ENCODE data around the gene TYSND1.

- TF ChIP-seq CTCF (IDR thresholded peaks at IDR 0.05), result no peak
- no peak for TF ChIP-seq POLR2AphosphoS5 (IDR thresholded peaks at IDR 0.05; ENCODE audit: low read depth, low read length)
- TF ChIP-seq SIN3A (IDR thresholded peaks at IDR 0.05; ENCODE audit: borderline replicate concordance, insufficient read depth, low read depth, low read length), result no peak
Observed at GRCh38 chr10:70090951-70091350, 55.5 kb downstream of the TYSND1 start.

Data from Panc1 (cell line).